AG09319 (cell line): ENCODE data around the gene EIF2S1.
"Not testable (repeated sequence)": the region's sequence is repeated elsewhere in the genome, so short reads cannot be mapped to it uniquely, and the experiment has no call there.

Source experiments
- DNase-seq: peaks from one replicate; pipeline ENCODE4 v3.0.0-alpha.2; 2010; ENCODE audit warnings: low read depth; ENCODE audit errors: extremely low read depth
- CTCF ChIP-seq: IDR thresholded peaks from 2 replicates; pipeline ENCODE4 v1.5.1; 2011; ENCODE audit warnings: low read depth, mild to moderate bottlenecking, inconsistent platforms, low read length, moderate library complexity

EIF2S1 gene

GRCh38 chr14:67359775-67360469 is at the start of gene EIF2S1, which contains the start of gene ATP6V1D:
EIF2S1 (plus strand) TSS chr14:67360328; CDS start chr14:67364768, 4,440 bp downstream.
ATP6V1D (minus strand) TSS chr14:67359804; CDS start chr14:67359698, 106 bp downstream.
- peak; percentile 99 for DNase-seq
- peak; percentile 98 for TF ChIP-seq CTCF

DNA sequence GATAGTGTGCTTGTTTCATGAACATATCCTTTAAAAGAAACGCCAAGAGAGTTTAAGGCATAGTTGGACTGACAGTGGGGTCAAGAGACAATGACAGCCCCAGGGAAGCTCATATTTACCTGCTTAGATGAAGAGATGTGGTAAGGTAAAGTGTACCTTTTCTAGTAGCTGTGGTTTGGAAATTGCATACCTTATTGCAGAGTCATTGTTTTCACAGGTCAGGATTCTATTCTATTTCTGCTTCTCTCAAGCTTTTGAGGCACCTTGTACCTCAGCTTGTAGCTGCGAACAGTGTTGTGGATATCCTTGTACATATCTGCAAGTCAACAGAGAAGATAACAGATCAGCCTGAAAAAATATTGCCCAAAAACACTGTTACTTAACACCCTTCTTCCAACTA is 48.3 kb upstream of the EIF2S1 start:
- DNase-seq, result no peak
- TF ChIP-seq CTCF, result no peak

- DNase-seq, result no peak
- no peak for TF ChIP-seq CTCF
These were observed 47.0 kb upstream of the EIF2S1 start for GRCh38 chr14:67313153-67313552.

DNA sequence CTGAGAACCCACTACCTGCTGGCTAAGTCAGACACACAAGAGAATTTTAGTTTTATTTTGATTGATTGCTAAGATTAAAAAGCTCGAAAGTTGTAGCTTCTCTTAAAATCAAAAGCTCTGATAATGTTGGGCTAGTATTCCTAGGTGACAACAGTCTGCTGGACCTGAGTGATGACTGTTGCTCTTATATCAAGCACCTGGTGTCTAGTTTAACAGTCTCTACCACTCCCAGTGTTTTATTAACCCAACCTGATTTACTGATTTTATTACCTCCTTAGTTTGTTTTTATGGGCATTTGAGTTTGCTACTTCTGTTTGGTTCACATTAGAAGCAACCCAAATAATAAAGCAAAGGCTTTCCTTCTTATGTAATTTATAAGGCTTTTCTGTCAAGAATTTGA is 42.3 kb upstream of the EIF2S1 start:
- no peak for TF ChIP-seq CTCF
- DNase-seq, result no peak

DNA sequence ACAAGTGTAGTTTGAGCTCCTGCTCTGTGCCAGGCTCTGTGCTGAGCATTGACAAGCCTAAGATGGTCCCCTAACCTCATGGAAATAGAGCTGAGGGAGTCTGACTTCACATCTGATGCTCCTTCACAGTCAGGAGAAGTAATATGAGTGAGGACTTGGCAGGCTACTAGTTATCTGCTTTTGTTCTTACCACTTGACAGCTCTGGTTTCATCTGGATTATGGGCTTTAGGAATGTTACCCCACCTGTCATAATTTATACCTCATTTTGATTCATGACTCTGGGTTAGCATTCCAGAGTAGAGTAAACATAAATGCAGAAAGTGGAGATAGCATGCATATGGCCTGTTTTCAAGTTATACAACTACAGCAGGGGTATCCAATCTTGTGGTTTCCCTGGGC is 41.0 kb upstream of the EIF2S1 start:
- DNase-seq, result no peak
- no peak for TF ChIP-seq CTCF

GRCh38 chr14:67329666-67330065 is 30.5 kb upstream of the EIF2S1 start:
- DNase-seq, result not testable (repeated sequence)

DNA sequence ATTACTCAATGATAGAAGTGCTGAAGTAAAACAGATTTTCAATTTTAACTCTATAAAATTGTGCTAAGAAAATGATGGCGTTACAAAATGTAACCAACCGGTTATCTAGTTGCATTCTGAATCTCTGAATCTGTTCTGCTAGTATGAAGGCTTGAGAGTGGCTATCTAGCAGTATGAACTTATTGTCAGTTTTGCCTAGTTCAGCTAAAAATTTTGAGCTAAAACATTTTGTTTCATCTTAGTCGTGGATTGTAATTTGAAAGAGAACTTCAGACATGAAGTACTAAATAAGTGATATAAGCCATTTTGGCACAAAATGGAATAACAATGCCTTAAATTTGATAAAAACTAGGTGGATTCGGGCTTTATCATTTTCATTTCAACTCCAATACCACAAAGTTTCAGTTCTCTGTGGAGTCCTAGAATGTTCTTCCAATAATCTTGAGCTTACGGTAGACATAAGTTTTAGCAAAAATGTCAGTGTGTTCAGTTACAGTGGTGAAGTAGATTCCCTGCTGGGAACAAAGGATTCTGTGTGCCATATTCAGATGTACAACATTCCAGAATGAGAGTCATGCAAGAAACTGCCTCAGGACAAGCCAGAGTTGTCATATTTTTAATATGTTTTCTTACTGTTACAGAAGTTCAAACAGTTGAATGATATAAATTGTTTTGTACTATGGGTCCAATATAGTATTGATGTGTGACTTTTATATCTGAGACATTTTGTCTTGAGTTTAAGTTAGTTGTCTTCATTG is 28.6 kb upstream of the EIF2S1 start:
- no peak for TF ChIP-seq CTCF
- no peak for DNase-seq
